ENCODE data around the gene ITGB6.

DNA sequence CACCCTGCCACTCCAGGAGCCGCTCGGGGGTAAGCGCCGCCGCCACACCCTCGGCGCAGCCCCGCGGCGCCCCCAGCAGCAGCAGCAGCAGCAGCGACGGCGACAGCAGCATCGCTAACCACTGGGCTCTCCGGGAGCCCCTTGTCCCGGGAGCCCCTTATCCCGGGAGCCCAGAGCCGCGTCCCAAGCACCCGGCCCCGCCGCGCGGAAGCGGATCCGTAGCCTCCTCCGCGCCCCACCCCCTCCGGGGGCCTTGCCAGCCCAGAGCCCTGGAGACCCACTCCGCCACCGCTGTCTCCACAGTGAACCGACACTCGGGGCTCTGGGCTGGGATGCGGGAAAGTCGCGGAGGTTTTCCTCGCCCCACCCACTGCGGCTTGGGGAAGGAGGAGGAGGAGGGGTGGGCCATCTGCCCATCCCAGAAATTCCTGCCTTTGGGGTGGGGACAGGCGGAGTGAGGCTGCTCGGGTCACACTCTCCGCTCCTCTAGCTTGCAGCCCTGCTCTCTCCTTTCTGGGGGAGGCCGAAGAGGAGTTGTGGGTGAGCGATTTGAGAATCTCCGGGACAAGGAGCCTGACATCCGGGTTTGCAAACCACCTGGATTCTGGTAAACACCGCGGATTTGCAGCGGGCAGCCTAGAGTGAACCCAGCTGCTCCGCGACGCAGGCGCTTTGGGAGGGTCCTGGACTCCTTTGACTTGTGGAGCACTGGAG lies 137.6 kb downstream of the ITGB6 start, which contains the start of gene PLA2R1:
- TF ChIP-seq CTCF (IDR thresholded peaks at IDR 0.05; ENCODE audit: poor library complexity), result no peak
- TF ChIP-seq EZH2phosphoT487 (IDR thresholded peaks at IDR 0.05; ENCODE audit: low read depth, severe bottlenecking, unreplicated experiment), result no peak
- no peak for TF ChIP-seq EZH2 (IDR thresholded peaks at IDR 0.05; ENCODE audit: borderline replicate concordance)
